Measurements from ENCODE around the gene HSPB9. TPM values are rescaled to one million over a fixed set of nuclear protein-coding genes. Genes with fewer than 3 reads are reported as not detected.

HSPB9 gene
- total and polyA plus RNA-seq, 10 of the 15 experiments (the other 5 are each of a cell fraction or from before 2014, with no cell fraction given) = 0.04 to 0.40 (median 0.11) TPM; not detected in 7

DNA sequence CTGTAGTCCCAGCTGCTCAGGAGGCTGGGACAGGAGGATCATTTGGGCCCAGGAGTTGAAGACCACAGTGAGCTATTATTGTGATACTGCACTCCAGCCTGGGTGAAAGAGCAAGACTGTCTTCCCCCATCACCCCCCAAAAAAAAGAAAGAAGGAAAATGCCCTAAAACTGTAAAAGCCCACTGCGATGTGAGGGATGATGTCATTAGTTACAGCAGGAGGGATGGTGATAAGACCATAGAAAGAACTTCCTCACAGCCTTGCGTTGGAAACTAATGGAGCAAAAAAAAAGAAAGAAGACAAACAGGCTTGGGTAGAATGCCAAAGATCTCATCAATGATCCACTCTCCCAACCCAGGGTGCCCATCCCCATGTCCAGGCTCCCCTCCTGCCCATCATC, 43.1 kb upstream of the HSPB9 start:
- 50% methylated on average over 2 of the region's 2 CpGs for WGBS (ENCODE audit: insufficient coverage, insufficient replicate concordance, low lambda C conversion rate, missing lambda C conversion rate)
- CTCF ChIA-PET = interaction anchor here (0.6 to 1.9 kb wide), 7 partner anchors 11 to 102 kb away, joined by 3 to 9 read pairs (median 4); no protein-coding TSS in a partner anchor
- no peak for FAIRE-seq
- H3K79me2 ChIP-seq (ENCODE audit: control insufficient read depth, insufficient read depth, low read length) = no peaks in the 10 kb centered on the region
- H3K4me3 ChIP-seq = no peak overlapping the region
- SMC1A ChIA-PET (ENCODE audit: uncharacterized antibody, unreplicated experiment) = interaction anchor here (1.4 kb wide), 1 partner anchor 120 kb away, joined by 3 read pairs; no protein-coding TSS in a partner anchor
- RAD21 ChIA-PET (ENCODE audit: unreplicated experiment) = no interaction called here
- intact Hi-C loops (cut with micrococcal nuclease; ENCODE audit: unreplicated experiment) = no loop called here
- no peaks in the 10 kb centered on the region for H3K9me3 ChIP-seq (replicated peaks; ENCODE audit: control insufficient read depth, insufficient read depth, low read length)
- no peaks in the 10 kb centered on the region for H3K36me3 ChIP-seq (ENCODE audit: control insufficient read depth in 2 of 2, insufficient read depth in 2 of 2, low read length in 1 of 2)
- no peak overlapping the region for H2AFZ ChIP-seq (ENCODE audit: control insufficient read depth, low read depth, low read length)
- in situ Hi-C loops (cut with MboI) = no loop called here
- no peak overlapping the region for H3K27ac ChIP-seq (ENCODE audit: control insufficient read depth, insufficient read depth)
- BruUV-seq (replicated peaks) = no TSS peak
- H3K4me1 ChIP-seq (ENCODE audit: control insufficient read depth, insufficient read depth, low read length) = no peaks in the 10 kb centered on the region
- no peaks in the 10 kb centered on the region for H4K20me1 ChIP-seq (ENCODE audit: control insufficient read depth, insufficient read depth)
- no peak overlapping the region for H3K4me2 ChIP-seq (ENCODE audit: control insufficient read depth, insufficient read depth)
- POLR2A ChIA-PET = interaction anchor here (0.7 kb wide), 1 partner anchor 38 kb away, joined by 3 read pairs; no protein-coding TSS in a partner anchor
- H3K27me3 ChIP-seq (replicated peaks in 1 of 2; ENCODE audit: control insufficient read depth in 2 of 2, insufficient read depth in 2 of 2, low read length in 1 of 2) = no peaks in the 10 kb centered on the region; a peak in 1 of 4 replicates
- ATAC-seq = no peak
- TF ChIP-seq IRF4 (IDR thresholded peaks at IDR 0.05; ENCODE audit: low read depth, low read length) (no peak), ATF7 (IDR thresholded peaks at IDR 0.05; ENCODE audit: low read depth) (0 out of 2 replicates have a peak, but pooled peaks have one; percentile 27), SPI1 (IDR thresholded peaks at IDR 0.05; ENCODE audit: borderline replicate concordance, insufficient read depth, low read depth, low read length) (no peak)
- no peak for DNase-seq (ENCODE audit: low read depth, low spot score)
- H3K9ac ChIP-seq (ENCODE audit: control insufficient read depth, insufficient read depth, low read length) = no peak overlapping the region

DNA sequence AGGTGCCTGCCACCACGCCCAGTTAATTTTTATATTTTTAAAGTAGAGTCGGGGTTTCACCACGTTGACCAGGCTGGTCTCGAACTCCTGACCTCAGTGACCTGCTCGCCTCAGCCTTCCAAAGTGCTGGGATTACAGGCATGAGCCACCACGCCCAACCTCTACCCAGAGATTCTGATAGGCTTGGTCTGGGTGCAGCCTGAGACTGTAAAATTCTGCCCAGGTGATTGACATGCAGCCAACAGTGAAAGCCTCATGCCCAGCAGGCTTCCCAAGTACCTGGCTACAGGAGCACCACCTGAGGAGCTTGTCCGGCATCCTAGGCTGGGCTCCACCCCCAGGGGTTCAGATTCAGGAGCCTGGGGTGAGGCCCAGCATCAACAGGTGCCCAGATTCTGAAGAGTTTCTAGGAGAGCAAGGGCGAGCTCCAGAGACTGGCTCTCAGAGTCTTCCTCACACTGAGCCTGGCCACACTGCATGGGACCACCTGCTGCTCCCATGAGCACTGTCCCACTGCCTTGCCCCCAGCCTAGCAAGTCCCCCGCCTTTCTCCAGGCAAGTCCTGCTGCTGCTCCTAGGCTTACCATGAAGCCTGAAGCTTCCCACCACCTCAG, 41.0 kb upstream of the HSPB9 start:
- DNase-seq (ENCODE audit: low read depth, low spot score) (no peak), FAIRE-seq (no peak), ATAC-seq (no peak)
- SMC1A ChIA-PET (ENCODE audit: uncharacterized antibody, unreplicated experiment) = no interaction called here
- CTCF ChIA-PET = no interaction called here
- WGBS (ENCODE audit: insufficient coverage, insufficient replicate concordance, low lambda C conversion rate, missing lambda C conversion rate) = 17% methylated on average over 9 of the region's 9 CpGs
- H3K9me3 ChIP-seq (replicated peaks; ENCODE audit: control insufficient read depth, insufficient read depth, low read length) = no peaks in the 10 kb centered on the region
- H3K4me2 ChIP-seq (ENCODE audit: control insufficient read depth, insufficient read depth) = no peak overlapping the region
- no peaks in the 10 kb centered on the region for H3K27me3 ChIP-seq (replicated peaks in 1 of 2; ENCODE audit: control insufficient read depth in 2 of 2, insufficient read depth in 2 of 2, low read length in 1 of 2)
- RAD21 ChIA-PET (ENCODE audit: unreplicated experiment) = no interaction called here
- no TSS peak for BruUV-seq (replicated peaks)
- H3K27ac ChIP-seq (ENCODE audit: control insufficient read depth, insufficient read depth) = no peak overlapping the region
- H4K20me1 ChIP-seq (ENCODE audit: control insufficient read depth, insufficient read depth) = no peaks in the 10 kb centered on the region
- no peak overlapping the region for H3K4me3 ChIP-seq
- H3K9ac ChIP-seq (ENCODE audit: control insufficient read depth, insufficient read depth, low read length) = no peak overlapping the region
- H3K4me1 ChIP-seq (ENCODE audit: control insufficient read depth, insufficient read depth, low read length) = no peaks in the 10 kb centered on the region
- intact Hi-C loops (cut with micrococcal nuclease; ENCODE audit: unreplicated experiment) (no loop called here), in situ Hi-C loops (cut with MboI) (no loop called here)
- H3K79me2 ChIP-seq (ENCODE audit: control insufficient read depth, insufficient read depth, low read length) = no peaks in the 10 kb centered on the region
- no peaks in the 10 kb centered on the region for H3K36me3 ChIP-seq (ENCODE audit: control insufficient read depth in 2 of 2, insufficient read depth in 2 of 2, low read length in 1 of 2)
- no peak overlapping the region for H2AFZ ChIP-seq (ENCODE audit: control insufficient read depth, low read depth, low read length)
- POLR2A ChIA-PET = no interaction called here
- TF ChIP-seq, protein P1, sequence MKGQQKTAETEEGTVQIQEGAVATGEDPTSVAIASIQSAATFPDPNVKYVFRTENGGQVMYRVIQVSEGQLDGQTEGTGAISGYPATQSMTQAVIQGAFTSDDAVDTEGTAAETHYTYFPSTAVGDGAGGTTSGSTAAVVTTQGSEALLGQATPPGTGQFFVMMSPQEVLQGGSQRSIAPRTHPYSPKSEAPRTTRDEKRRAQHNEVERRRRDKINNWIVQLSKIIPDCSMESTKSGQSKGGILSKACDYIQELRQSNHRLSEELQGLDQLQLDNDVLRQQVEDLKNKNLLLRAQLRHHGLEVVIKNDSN (IDR thresholded peaks at IDR 0.05; ENCODE audit: borderline replicate concordance, extremely low read length, insufficient read depth, low read depth, low read length) = no peak
- TF ChIP-seq HDAC2 (IDR thresholded peaks at IDR 0.05) (no peak), RBBP5 (conservative IDR thresholded peaks at IDR 0.05) (no peak), MEF2B (IDR thresholded peaks at IDR 0.05; ENCODE audit: partially characterized antibody, poor library complexity, severe bottlenecking) (no peak), TAF1 (IDR thresholded peaks at IDR 0.05; ENCODE audit: borderline replicate concordance, low read depth, low read length) (no peak)
- TF ChIP-seq, protein P2, sequence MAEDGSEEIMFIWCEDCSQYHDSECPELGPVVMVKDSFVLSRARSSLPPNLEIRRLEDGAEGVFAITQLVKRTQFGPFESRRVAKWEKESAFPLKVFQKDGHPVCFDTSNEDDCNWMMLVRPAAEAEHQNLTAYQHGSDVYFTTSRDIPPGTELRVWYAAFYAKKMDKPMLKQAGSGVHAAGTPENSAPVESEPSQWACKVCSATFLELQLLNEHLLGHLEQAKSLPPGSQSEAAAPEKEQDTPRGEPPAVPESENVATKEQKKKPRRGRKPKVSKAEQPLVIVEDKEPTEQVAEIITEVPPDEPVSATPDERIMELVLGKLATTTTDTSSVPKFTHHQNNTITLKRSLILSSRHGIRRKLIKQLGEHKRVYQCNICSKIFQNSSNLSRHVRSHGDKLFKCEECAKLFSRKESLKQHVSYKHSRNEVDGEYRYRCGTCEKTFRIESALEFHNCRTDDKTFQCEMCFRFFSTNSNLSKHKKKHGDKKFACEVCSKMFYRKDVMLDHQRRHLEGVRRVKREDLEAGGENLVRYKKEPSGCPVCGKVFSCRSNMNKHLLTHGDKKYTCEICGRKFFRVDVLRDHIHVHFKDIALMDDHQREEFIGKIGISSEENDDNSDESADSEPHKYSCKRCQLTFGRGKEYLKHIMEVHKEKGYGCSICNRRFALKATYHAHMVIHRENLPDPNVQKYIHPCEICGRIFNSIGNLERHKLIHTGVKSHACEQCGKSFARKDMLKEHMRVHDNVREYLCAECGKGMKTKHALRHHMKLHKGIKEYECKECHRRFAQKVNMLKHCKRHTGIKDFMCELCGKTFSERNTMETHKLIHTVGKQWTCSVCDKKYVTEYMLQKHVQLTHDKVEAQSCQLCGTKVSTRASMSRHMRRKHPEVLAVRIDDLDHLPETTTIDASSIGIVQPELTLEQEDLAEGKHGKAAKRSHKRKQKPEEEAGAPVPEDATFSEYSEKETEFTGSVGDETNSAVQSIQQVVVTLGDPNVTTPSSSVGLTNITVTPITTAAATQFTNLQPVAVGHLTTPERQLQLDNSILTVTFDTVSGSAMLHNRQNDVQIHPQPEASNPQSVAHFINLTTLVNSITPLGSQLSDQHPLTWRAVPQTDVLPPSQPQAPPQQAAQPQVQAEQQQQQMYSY (CRISPR knock-in tag; IDR thresholded peaks at IDR 0.05) = no peak
- TF ChIP-seq, protein P3, sequence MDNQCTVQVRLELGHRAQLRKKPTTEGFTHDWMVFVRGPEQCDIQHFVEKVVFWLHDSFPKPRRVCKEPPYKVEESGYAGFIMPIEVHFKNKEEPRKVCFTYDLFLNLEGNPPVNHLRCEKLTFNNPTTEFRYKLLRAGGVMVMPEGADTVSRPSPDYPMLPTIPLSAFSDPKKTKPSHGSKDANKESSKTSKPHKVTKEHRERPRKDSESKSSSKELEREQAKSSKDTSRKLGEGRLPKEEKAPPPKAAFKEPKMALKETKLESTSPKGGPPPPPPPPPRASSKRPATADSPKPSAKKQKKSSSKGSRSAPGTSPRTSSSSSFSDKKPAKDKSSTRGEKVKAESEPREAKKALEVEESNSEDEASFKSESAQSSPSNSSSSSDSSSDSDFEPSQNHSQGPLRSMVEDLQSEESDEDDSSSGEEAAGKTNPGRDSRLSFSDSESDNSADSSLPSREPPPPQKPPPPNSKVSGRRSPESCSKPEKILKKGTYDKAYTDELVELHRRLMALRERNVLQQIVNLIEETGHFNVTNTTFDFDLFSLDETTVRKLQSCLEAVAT (IDR thresholded peaks at IDR 0.05) = no peak
